NCI-H1105 treated with DMSO at 0.1 percent for 48 hours (cell line): ENCODE measurements around the gene RBM14.
"Not testable (repeated sequence)": the region's sequence is repeated elsewhere in the genome, so short reads cannot be mapped to it uniquely, and the experiment has no call there.

Experiments
- DNase-seq: peaks from one replicate; lab custom pipeline; 2025; lab: John Stamatoyannopoulos, UW

RBM14 gene

GRCh38 chr11:66616379-66617154, at the start of gene RBM14:
Gene RBM14 (plus strand): TSS chr11:66616630. CDS start chr11:66616721, 91 bp downstream.
- peak; percentile 99 for DNase-seq

GRCh38 chr11:66567787-66568123, 48.7 kb upstream of the RBM14 start:
- DNase-seq: no peak

- DNase-seq: peak; percentile 72
Observed at GRCh38 chr11:66568124-66568916, 48.1 kb upstream of the RBM14 start, which contains the start of gene CTSF. Gene CTSF (minus strand): TSS chr11:66568606. CDS start chr11:66568486, 120 bp downstream.

- no peak for DNase-seq
Observed at GRCh38 chr11:66569076-66569475, 47.4 kb upstream of the RBM14 start.

- DNase-seq: no peak
Observed at GRCh38 chr11:66570079-66570849, 46.2 kb upstream of the RBM14 start.

GRCh38 chr11:66570850-66571180, 45.6 kb upstream of the RBM14 start:
- no peak for DNase-seq

GRCh38 chr11:66579017-66579606, 37.3 kb upstream of the RBM14 start:
- DNase-seq: no peak

GRCh38 chr11:66580803-66581202, 35.6 kb upstream of the RBM14 start:
- DNase-seq: no peak

GRCh38 chr11:66581261-66581660, 35.2 kb upstream of the RBM14 start:
- no peak for DNase-seq

GRCh38 chr11:66582565-66583147, 33.8 kb upstream of the RBM14 start:
- not testable (repeated sequence) for DNase-seq

- not testable (repeated sequence) for DNase-seq
Observed at GRCh38 chr11:66585447-66585846, 31.0 kb upstream of the RBM14 start.

- no peak for DNase-seq
Observed at GRCh38 chr11:66586136-66586535, 30.3 kb upstream of the RBM14 start.

GRCh38 chr11:66589315-66589714, 27.1 kb upstream of the RBM14 start:
- not testable (repeated sequence) for DNase-seq

- DNase-seq: no peak
Observed at GRCh38 chr11:66589996-66590675, 26.3 kb upstream of the RBM14 start.

- DNase-seq: no peak
Observed at GRCh38 chr11:66591175-66591574, 25.3 kb upstream of the RBM14 start.

GRCh38 chr11:66592457-66593302, 23.8 kb upstream of the RBM14 start, which contains the start of the genes CCDC87 and CCS:
Gene CCDC87 (minus strand): TSS chr11:66593063. CDS start chr11:66593015, 48 bp downstream.
Gene CCS (plus strand): TSS chr11:66593185. CDS start chr11:66593262, 77 bp downstream.
- peak; percentile 94 for DNase-seq

- no peak for DNase-seq
Observed at GRCh38 chr11:66593303-66593635, 23.2 kb upstream of the RBM14 start.

GRCh38 chr11:66593650-66594049, 22.8 kb upstream of the RBM14 start:
- no peak for DNase-seq

GRCh38 chr11:66595245-66595904, 21.1 kb upstream of the RBM14 start:
- DNase-seq: peak; percentile 15

GRCh38 chr11:66598993-66599392, 17.4 kb upstream of the RBM14 start:
- no peak for DNase-seq
